HG02852 (cell line): ENCODE results near the gene SFXN1.

Source experiments
- ATAC-seq: cut with Tn5 transposase; IDR thresholded peaks from one replicate; pipeline ENCODE4 v1.9.1; 2021; ENCODE audit warnings: mild to moderate bottlenecking, moderate library complexity; ENCODE audit not compliant: unreplicated experiment

The SFXN1 gene

DNA sequence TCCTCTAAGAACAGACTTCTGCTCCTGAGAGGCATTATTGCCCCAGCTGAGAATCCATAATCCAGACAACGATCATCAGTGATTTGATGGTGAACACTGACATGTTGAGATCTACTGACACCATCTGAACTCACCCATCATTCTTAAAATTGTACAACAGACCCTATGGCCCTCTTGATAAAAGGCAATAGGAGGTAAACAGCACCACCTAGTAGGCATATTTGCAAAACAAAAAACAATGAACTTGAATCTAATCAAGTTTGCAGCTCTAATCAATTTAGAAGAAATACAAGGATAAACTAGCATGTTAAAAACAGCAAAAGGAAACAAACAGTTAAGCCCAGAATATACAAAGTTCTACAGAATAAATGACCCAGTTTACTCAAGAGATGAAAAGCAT, 89.6 kb downstream of the SFXN1 start:
- no peak for ATAC-seq

DNA sequence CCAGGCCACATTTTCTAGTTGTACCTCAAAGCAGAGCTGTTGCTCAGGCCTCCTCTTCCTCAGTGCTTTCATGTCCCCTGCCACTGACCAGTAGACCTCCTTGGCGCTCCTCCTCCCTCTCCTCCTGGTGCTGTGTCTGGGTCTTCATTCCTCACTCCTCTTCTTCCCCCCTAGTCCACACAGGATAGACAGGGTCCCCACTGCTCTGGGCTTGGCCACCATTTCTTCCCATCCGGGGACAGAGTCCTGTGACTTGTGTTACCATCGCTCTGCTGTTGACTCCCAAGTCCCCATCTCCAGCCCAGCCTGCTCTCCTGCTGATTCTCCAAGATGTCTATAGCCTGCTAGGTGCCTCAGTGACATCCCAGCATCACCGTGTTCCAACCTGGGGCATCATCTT, 91.3 kb downstream of the SFXN1 start:
- ATAC-seq, result no peak

DNA sequence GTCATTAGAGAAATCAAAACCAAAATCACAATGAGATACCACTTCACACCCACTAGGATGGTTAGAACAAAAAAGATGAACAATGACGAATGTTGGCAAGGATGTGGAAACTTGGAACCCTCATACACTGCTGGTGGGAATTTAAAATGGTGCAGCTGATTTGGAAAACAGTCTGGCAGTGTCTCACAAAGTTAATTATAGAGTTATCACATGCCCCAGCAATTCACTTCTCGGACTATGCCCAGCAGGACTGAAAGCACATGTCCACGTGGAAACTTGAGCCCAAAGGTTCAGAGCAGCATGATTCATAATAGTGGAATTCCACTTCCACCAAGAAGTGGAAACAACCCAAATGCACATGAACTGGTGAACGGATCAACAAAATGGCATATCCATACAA, 94.5 kb downstream of the SFXN1 start:
- ATAC-seq, result no peak

DNA sequence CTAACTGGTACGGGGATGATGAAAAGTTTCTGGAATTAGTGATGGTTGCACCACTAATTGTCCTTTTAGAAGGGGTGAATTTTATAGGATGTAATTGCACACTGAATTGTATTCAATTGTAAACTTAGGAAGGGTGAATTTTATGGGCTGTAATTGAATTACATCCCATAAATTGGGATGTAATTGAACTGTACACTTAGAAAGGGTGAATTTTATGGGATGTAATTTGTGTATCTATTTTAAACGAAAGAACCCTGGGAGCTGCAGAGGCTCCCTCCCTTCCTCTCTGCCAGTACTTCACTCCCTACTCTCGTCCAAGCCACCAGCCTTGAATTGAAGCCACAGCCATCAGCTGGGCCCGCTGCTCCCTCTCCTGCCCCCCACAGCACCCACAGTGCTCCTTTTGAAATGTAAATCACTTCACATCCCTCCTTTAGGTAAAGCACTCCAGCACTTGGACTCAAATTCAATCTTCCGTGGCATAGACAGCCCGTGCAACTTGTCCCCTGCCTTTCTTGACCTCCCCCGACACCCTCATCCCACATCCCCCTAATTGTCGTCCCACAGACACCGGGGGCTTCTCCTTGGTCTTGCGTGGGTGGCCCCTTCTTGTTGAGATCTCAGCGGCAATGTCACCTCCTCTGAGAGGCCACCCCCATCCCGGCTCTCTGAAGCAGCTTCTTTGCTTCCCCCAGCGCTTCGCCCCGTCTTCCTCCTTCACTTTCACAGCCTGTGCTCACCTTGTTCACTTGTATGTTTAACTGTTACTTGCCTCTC, 95.3 kb downstream of the SFXN1 start:
- no peak for ATAC-seq

DNA sequence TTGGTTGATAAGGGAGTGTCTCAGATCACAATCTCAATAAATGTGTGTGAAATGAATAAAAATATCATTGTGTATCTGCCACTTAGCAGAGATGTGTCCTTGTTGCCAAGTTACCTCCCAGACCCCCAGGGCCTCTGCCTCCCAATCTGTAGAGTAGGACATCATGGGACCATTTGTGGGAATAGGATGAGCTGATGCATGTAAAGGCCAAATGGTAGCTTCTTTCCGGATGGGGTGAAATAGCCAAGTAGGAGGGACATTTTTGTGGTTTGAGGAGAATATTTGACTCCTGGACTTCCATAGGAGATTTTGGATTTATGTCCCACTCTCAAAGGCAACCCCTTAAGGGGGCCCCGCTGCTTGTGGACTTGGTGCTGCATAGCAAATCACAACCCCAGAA, 96.9 kb downstream of the SFXN1 start:
- ATAC-seq, result no peak

DNA sequence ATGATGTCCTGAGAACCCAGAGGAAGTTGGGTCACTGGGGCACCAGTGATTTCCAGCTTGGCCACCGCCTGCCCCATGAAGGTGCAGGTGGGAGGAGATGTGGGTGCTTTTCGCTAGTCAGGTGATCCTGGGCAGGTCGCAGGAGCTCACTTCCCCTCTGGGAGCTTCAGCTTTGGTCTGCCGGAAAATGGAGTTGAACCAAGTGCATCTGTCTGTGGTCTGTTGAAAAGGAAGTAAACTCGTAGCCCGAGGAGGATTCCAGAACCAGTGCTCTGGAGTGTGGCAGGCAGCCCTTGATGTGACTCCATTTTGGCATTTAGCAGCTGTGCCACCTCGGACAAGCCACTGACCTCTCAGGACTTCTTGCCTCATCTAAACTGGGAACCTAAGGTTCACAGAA, 97.7 kb downstream of the SFXN1 start:
- no peak for ATAC-seq

DNA sequence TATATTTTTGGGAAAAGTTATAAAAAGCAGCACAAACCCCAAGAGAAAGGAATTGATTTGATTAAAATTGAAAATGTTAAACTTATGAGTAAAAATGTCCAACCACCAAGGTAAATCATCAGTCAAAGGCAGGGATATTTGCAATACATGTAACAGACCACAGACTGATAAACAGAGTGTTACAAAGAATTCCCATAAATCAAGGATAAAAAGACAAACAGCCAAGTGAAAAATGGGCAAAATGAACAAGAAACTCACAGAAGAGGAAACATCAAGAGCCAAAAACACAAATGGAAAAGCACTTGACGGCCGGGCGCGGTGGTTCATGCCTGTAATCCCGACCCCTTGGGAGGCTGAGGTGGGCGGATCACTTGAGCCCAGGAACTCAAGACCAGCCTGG, 98.2 kb downstream of the SFXN1 start:
- ATAC-seq, result no peak
